Smooth muscle cell (in vitro differentiated cells): ENCODE results near the gene ARL10. TPM values are rescaled to one million over a fixed set of nuclear protein-coding genes. Genes with fewer than 3 reads are reported as not detected.

Experiments used
- DNase-seq: peaks from one replicate; lab custom pipeline; 2025; ENCODE audit not compliant: unreplicated experiment; lab: John Stamatoyannopoulos, UW
- H2AFZ ChIP-seq: fragments of 200-600 bp; sonication (generic); 2 replicates; pipeline ENCODE4 v1.6.0; 2016; ENCODE audit warnings: antibody characterized with exemption, low read depth, mild to moderate bottlenecking
- H3F3A ChIP-seq: fragments of 200-600 bp; sonication (generic); 2 replicates; pipeline ENCODE4 v1.6.0; 2017; ENCODE audit warnings: antibody characterized with exemption, low read depth
- H3K27ac ChIP-seq: fragments of 200-600 bp; sonication (generic); 2 replicates; pipeline ENCODE4 v1.5.1; 2016; ENCODE audit warnings: low read depth, mild to moderate bottlenecking
- H3K27me3 ChIP-seq: fragments of 200-600 bp; sonication (generic); 2 replicates; pipeline ENCODE4 v1.6.1; 2016; ENCODE audit warnings: low read depth, mild to moderate bottlenecking
- H3K36me3 ChIP-seq: fragments of 200-600 bp; sonication (generic); 2 replicates; pipeline ENCODE4 v1.5.1; 2016; ENCODE audit warnings: low read depth
- H3K4me1 ChIP-seq: fragments of 200-600 bp; sonication (generic); 2 replicates; pipeline ENCODE4 v1.5.1; 2016; ENCODE audit warnings: low read depth
- H3K4me2 ChIP-seq: fragments of 200-600 bp; sonication (generic); 2 replicates; pipeline ENCODE4 v1.6.0; 2016; ENCODE audit warnings: mild to moderate bottlenecking
- H3K4me3 ChIP-seq: fragments of 200-600 bp; sonication (generic); 2 replicates; pipeline ENCODE4 v1.5.1; 2016; ENCODE audit warnings: mild to moderate bottlenecking
- H3K79me2 ChIP-seq: fragments of 200-600 bp; sonication (generic); 2 replicates; pipeline ENCODE4 v1.6.0; 2016; ENCODE audit warnings: low read depth, mild to moderate bottlenecking
- H3K9ac ChIP-seq: fragments of 200-600 bp; sonication (generic); 2 replicates; pipeline ENCODE4 v1.6.0; 2016; ENCODE audit warnings: low read depth
- H3K9me3 ChIP-seq: fragments of 200-600 bp; sonication (generic); replicated peaks from 2 replicates; pipeline ENCODE4 v1.5.1; 2016; ENCODE audit warnings: low read depth
- H4K20me1 ChIP-seq: fragments of 200-600 bp; sonication (generic); 2 replicates; pipeline ENCODE4 v1.6.0; 2016; ENCODE audit warnings: low read depth
- WGBS: methylation state at CpG from one replicate; pipeline ENCODE4 v1.1.7; 2016; ENCODE audit warnings: low lambda C conversion rate; 5-methylcytosine and 5-hydroxymethylcytosine counted together
- polyA plus RNA-seq: library from polyadenylated mRNA; unstranded; fragments of >200 nt; fragmentation: Nextera tagmentation; extraction: Ambion mirVana; gene quantifications from 2 replicates; pipeline ENCODE4 v1.2.1, GENCODE V29; 2016
- total RNA-seq: library from RNA; depleted of rRNA; stranded (reverse); fragments of >200 nt; gene quantifications from 2 replicates; pipeline ENCODE4 v1.2.3, GENCODE V29; 2014
- TF ChIP-seq, protein P1 (sequence below): fragments of 200-600 bp; sonication (generic); IDR thresholded peaks from 2 replicates; pipeline ENCODE4 v1.5.1; 2017; ENCODE audit warnings: borderline replicate concordance, mild to moderate bottlenecking, antibody characterized with exemption; ENCODE audit not compliant: insufficient read depth, poor library complexity, severe bottlenecking

Gene ARL10
- total and polyA plus RNA-seq, 2 experiments from 2014 or later, result 5.6 to 10.7 TPM

DNA sequence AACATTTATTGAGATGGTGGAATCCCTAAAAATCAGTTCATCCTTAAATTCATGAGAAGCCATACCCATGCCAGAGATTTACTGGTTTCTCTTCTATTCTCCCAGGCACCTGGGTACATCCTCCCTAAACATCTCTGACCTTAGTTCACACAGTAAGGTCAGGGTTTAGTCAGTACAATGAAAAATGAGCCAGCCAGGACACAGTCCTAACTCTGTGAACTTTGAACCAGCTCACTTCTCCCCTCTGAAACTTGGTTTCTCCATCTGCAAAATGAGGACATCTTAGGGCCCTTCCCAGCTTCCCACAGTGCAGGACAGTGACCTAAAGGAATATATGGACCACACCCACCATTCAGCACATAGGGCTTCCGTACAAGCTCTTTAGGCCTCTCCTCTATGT is 21.2 kb downstream of the ARL10 start:
- 81% methylated on average over 1 of the region's 1 CpG for WGBS
- Histone ChIP-seq H3K79me2 (peaks cover 29% of the 10 kb centered on the region), H3F3A (no peaks in the 10 kb centered on the region), H3K4me2 (peak overlapping the region; percentile 99), H3K9me3 (no peaks in the 10 kb centered on the region), H4K20me1 (no peaks in the 10 kb centered on the region), H3K27me3 (no peaks in the 10 kb centered on the region), H2AFZ (no peak overlapping the region), H3K9ac (no peak overlapping the region), H3K27ac (no peak overlapping the region), H3K4me1 (peaks cover 14% of the 10 kb centered on the region), H3K4me3 (no peak overlapping the region), H3K36me3 (peaks cover 7% of the 10 kb centered on the region)
- no peak for DNase-seq
- TF ChIP-seq, protein P1, sequence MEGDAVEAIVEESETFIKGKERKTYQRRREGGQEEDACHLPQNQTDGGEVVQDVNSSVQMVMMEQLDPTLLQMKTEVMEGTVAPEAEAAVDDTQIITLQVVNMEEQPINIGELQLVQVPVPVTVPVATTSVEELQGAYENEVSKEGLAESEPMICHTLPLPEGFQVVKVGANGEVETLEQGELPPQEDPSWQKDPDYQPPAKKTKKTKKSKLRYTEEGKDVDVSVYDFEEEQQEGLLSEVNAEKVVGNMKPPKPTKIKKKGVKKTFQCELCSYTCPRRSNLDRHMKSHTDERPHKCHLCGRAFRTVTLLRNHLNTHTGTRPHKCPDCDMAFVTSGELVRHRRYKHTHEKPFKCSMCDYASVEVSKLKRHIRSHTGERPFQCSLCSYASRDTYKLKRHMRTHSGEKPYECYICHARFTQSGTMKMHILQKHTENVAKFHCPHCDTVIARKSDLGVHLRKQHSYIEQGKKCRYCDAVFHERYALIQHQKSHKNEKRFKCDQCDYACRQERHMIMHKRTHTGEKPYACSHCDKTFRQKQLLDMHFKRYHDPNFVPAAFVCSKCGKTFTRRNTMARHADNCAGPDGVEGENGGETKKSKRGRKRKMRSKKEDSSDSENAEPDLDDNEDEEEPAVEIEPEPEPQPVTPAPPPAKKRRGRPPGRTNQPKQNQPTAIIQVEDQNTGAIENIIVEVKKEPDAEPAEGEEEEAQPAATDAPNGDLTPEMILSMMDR, result no peak

DNA sequence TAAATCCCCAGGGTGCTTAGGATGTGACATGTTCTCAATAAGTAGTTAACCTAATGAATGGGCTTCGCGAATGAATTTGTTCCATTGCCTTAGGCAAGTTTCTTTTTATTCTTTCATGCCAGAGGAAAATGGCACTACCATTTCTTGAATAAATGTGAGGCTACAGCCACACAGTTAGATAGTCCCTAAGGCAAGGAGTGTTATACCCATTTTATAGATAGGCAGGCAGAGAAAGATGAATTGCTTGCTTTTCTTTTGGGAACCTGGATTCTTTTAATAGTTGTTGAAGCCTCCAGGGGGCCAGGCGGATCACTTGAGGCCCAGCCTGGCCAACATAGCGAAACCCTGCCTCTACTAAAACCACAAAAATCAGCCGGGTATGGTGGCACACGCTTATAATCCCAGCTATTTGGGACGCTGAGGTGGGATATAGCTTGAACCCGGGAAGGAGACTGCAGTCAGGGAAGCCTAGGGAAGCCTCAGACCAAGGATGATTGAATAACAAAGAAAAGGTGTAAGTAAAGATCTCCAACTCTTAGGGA is 22.2 kb downstream of the ARL10 start:
- H3K9ac ChIP-seq, result peak overlapping the region; percentile 78
- peak overlapping the region; percentile 22 for H3K27ac ChIP-seq
- H3K4me3 ChIP-seq, result peak overlapping the region; percentile 64
- H3K36me3 ChIP-seq, result peaks cover 7% of the 10 kb centered on the region
- H3K4me1 ChIP-seq, result peaks cover 14% of the 10 kb centered on the region
- H3F3A ChIP-seq, result no peaks in the 10 kb centered on the region
- TF ChIP-seq, protein P1, result no peak
- DNase-seq, result no peak
- no peaks in the 10 kb centered on the region for H3K27me3 ChIP-seq
- H2AFZ ChIP-seq, result no peak overlapping the region
- WGBS, result 34% methylated on average over 8 of the region's 8 CpGs
- no peaks in the 10 kb centered on the region for H4K20me1 ChIP-seq
- H3K4me2 ChIP-seq, result peak overlapping the region; percentile 99
- no peaks in the 10 kb centered on the region for H3K9me3 ChIP-seq
- peaks cover 29% of the 10 kb centered on the region for H3K79me2 ChIP-seq

DNA sequence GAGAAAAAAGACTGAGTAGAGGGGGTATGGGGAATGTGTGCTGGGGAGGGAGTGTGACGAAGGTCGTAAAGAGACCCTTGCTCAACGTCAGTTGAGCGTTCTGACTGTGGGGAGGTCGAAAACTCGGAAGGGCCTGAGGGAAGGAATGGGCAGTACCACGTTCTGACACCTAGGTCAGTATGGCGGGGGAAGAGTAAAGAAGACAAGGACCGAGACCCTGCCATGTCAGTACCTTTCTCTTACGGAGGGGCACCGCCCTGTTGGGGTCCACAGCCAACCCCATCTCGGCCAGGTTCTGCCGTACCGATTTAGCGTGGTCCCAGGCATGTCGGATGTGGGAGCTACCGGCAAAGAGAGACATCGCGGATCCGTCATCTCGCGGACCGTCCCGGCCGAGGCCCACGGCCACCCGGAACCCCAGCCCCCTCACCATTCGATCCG is 22.7 kb downstream of the ARL10 start:
- H3K4me1 ChIP-seq, result peaks cover 14% of the 10 kb centered on the region
- no peaks in the 10 kb centered on the region for H3K27me3 ChIP-seq
- peaks cover 29% of the 10 kb centered on the region for H3K79me2 ChIP-seq
- TF ChIP-seq, protein P1, result no peak
- peak overlapping the region; percentile 78 for H3K9ac ChIP-seq
- no peak overlapping the region for H2AFZ ChIP-seq
- peak overlapping the region; percentile 22 for H3K27ac ChIP-seq
- peaks cover 7% of the 10 kb centered on the region for H3K36me3 ChIP-seq
- H3K4me3 ChIP-seq, result peak overlapping the region; percentile 64
- no peak for DNase-seq
- H3K4me2 ChIP-seq, result peak overlapping the region; percentile 99
- H3F3A ChIP-seq, result no peaks in the 10 kb centered on the region
- H4K20me1 ChIP-seq, result no peaks in the 10 kb centered on the region
- WGBS, result 2% methylated on average over 29 of the region's 29 CpGs
- H3K9me3 ChIP-seq, result no peaks in the 10 kb centered on the region
